Body of pancreas (tissue), 4 donors: Measurements from ENCODE around the gene MLNR. TPM values are rescaled to one million over a fixed set of nuclear protein-coding genes. Genes with fewer than 3 reads are reported as not detected.
A peak's percentile ranks its signal among the peaks of the same experiment; 100 is the strongest.

Experiments
- ATAC-seq: fragments of 150-250 bp; one replicate; pipeline ENCODE4 v1.9.1; 2016
- DNase-seq, 4 donors: peaks; one replicate each; pipeline ENCODE4 v3.0.0-alpha.2; 2019
- H3K27ac ChIP-seq, 4 donors: fragments of 200-600 bp; sonication (generic); 1 replicate in 3 of 4; 2 replicates in 1 of 4; pipeline versions ENCODE4 v1.5.1 to v1.6.1; 2016 to 2019; ENCODE audit warnings: mild to moderate bottlenecking in 1 of 4, mixed read lengths in 1 of 4, moderate library complexity in 1 of 4
- H3K27me3 ChIP-seq, 2 donors: fragments of 200-600 bp; sonication (generic); one replicate each; pipeline ENCODE4 v1.6.0; 2016; ENCODE audit warnings: mild to moderate bottlenecking in 1 of 2
- H3K36me3 ChIP-seq, 2 donors: fragments of 200-600 bp; sonication (generic); replicated peaks in 1 of 2; 2 replicates each; pipeline ENCODE4 v1.5.1; 2016; ENCODE audit warnings: low read depth in 2 of 2; ENCODE audit not compliant: insufficient read depth in 1 of 2
- H3K4me1 ChIP-seq: fragments of 200-600 bp; sonication (generic); one replicate; pipeline ENCODE4 v1.6.0; 2016
- H3K4me3 ChIP-seq, 2 donors: fragments of 200-600 bp; sonication (generic); 1 replicate in 1 of 2; 2 replicates in 1 of 2; pipeline ENCODE4 v1.5.1; 2016 to 2019
- H3K9me3 ChIP-seq, 3 donors: fragments of 200-600 bp; sonication (generic); 1 replicate in 2 of 3; 2 replicates in 1 of 3; pipeline ENCODE4 v1.5.1; 2016
- POLR2A ChIP-seq, 3 donors: fragments of 450-650 bp; IDR thresholded peaks; one replicate each; pipeline ENCODE4 v1.6.1; 2016; ENCODE audit warnings: antibody characterized with exemption in 3 of 3, mild to moderate bottlenecking in 2 of 3
- WGBS, 2 donors: methylation state at CpG; one replicate each; pipeline ENCODE4 v1.1.5; 2017; 5-methylcytosine and 5-hydroxymethylcytosine counted together
- intact Hi-C: fragments of 100-400 bp; cut with DNase I; formaldehyde crosslinking; loops from one replicate; pipeline ENCODE4 v1.15.1; 2023
- total RNA-seq, 2 donors: library from RNA; depleted of rRNA; stranded (reverse); fragments of >200 nt; gene quantifications; one replicate each; pipeline ENCODE4 v1.1.0, GENCODE V29; 2016
- TF ChIP-seq, protein P1 (sequence below), 7 experiments: fragments of 450-650 bp in 4 of 7; fragments of 200-600 bp in 3 of 7; sonication (generic) in 3 of 7; IDR thresholded peaks; one replicate each; pipeline ENCODE4 v1.5.1; 2016 to 2019; ENCODE audit warnings: antibody characterized with exemption in 7 of 7

The MLNR gene
- total RNA-seq, 2 donors from 2014 or later: not detected

DNA sequence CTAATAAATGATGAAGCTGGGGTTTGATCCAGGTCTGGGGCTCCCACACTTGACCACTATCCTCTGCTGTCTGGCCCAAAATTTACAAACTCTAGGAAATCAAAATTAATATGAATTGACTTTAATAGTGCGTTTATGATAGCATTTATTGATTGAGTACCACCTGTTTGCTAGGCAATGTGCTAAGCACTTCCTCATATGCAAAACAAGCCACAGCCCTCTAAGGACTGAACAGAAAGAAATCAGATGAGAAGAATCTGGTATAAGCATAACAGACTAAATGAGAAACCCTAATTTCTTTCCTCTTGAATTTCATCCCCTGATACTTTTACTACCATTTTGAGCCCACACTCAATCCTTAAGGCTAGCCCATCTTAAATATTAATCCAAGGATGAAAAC is 6.6 kb upstream of the MLNR start:
- no peak for ATAC-seq
- no peak overlapping the region for H3K27ac ChIP-seq
- H3K4me3 ChIP-seq: no peak overlapping the region
- peaks cover 6% of the 10 kb centered on the region for H3K4me1 ChIP-seq
- DNase-seq: no peak
- TF ChIP-seq POLR2A (IDR thresholded peaks at IDR 0.05): no peak
- TF ChIP-seq, protein P1, sequence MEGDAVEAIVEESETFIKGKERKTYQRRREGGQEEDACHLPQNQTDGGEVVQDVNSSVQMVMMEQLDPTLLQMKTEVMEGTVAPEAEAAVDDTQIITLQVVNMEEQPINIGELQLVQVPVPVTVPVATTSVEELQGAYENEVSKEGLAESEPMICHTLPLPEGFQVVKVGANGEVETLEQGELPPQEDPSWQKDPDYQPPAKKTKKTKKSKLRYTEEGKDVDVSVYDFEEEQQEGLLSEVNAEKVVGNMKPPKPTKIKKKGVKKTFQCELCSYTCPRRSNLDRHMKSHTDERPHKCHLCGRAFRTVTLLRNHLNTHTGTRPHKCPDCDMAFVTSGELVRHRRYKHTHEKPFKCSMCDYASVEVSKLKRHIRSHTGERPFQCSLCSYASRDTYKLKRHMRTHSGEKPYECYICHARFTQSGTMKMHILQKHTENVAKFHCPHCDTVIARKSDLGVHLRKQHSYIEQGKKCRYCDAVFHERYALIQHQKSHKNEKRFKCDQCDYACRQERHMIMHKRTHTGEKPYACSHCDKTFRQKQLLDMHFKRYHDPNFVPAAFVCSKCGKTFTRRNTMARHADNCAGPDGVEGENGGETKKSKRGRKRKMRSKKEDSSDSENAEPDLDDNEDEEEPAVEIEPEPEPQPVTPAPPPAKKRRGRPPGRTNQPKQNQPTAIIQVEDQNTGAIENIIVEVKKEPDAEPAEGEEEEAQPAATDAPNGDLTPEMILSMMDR (IDR thresholded peaks at IDR 0.05): no peak
- H3K27me3 ChIP-seq: no peaks in the 10 kb centered on the region
- H3K36me3 ChIP-seq: peaks cover 0 to under 1% of the 10 kb centered on the region in 2 donors
- 17 to 32% methylated on average over 1 of the region's 1 CpG for WGBS, 2 donors
- no peaks in the 10 kb centered on the region for H3K9me3 ChIP-seq
- intact Hi-C loops: no loop called here

DNA sequence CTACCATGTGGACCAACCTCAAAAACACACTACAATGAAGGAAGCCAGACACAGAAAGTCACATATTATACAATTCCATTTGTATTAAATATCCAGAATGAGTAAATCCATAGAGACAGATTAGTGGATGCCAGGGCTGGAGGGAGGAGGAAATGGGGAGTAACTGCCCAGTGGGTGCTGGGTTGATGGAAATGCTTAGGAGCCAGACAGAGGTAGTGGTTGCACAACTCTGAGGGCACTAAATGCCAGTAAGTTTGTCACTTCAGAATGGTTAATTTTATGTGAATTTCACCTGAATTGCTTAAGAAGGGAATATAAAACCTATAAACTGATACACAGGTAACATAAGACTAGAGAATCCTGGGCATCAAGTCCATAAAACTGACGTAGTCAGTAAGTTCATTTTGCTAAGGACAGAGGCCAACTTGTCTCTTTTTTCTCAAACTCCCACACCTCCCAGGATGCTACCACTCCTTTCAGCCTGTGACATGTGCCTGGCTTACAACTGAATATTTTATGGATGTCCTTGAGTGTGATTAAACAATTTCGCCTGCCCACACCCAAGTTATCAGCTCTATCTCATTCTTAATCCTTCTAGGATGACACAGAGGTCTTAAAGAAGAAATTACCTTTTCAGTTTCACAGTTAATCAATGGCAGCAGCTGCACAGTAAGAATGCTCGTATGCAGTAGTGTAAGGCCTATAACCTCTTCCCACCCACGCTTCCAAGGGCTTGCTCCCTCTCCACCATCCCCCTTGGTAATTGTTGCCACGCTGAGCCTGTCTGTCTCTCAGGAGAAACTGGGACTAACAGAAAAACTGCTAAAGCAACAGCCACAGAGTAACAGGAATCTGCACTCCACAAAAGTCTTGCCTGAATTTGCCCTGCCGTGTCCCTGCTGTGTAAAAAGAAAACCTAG is 5.9 kb upstream of the MLNR start:
- DNase-seq: no peak
- WGBS, 2 donors: 42 to 59% methylated on average over 6 of the region's 6 CpGs
- H3K27me3 ChIP-seq: peaks cover 0 to 6% of the 10 kb centered on the region in 2 donors
- no peaks in the 10 kb centered on the region for H3K36me3 ChIP-seq
- H3K4me1 ChIP-seq: peaks cover 6% of the 10 kb centered on the region
- no peak overlapping the region for H3K4me3 ChIP-seq
- ATAC-seq: no peak
- no peaks in the 10 kb centered on the region for H3K9me3 ChIP-seq
- no peak for TF ChIP-seq POLR2A (IDR thresholded peaks at IDR 0.05)
- TF ChIP-seq, protein P1 (IDR thresholded peaks at IDR 0.05): no peak
- no peak overlapping the region for H3K27ac ChIP-seq
- intact Hi-C loops: no loop called here

DNA sequence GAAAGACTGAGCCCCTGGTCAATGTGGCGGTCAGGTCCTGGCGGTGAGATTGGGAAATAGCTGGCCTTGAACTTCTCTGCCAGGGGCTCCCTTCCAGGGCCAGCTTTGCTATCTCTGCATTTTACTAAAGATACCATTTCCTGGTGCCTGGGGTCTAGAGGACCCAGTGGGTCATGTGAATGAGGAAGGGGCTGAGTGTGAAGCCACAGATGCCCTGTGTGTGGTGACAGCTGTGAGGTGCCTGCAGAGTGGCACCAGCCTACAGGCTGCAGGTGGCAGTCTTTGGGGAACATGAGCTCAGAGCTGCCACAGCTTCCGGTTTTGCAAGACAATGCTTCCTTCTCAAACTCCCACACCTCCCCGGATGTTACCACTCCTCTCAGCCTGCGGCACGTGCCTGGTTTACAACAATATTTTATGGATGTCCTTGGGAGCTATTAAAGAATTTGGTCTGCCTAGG is 5.2 kb upstream of the MLNR start:
- Histone ChIP-seq H3K27ac (no peak overlapping the region), H3K4me1 (peaks cover 11% of the 10 kb centered on the region), H3K36me3 (no peaks in the 10 kb centered on the region), H3K4me3 (no peak overlapping the region), H3K27me3 (peaks cover 0 to 13% of the 10 kb centered on the region in 2 donors), H3K9me3 (no peaks in the 10 kb centered on the region)
- ATAC-seq (peak; percentile 64), DNase-seq (peak; percentile 29 to 55 (median 37))
- TF ChIP-seq POLR2A (IDR thresholded peaks at IDR 0.05): no peak
- TF ChIP-seq, protein P1 (IDR thresholded peaks at IDR 0.05): peak in 3 of 7 experiments; percentile 8 to 33 (median 21)
- intact Hi-C loops: no loop called here
- 33 to 38% methylated on average over 6 of the region's 6 CpGs for WGBS, 2 donors

DNA sequence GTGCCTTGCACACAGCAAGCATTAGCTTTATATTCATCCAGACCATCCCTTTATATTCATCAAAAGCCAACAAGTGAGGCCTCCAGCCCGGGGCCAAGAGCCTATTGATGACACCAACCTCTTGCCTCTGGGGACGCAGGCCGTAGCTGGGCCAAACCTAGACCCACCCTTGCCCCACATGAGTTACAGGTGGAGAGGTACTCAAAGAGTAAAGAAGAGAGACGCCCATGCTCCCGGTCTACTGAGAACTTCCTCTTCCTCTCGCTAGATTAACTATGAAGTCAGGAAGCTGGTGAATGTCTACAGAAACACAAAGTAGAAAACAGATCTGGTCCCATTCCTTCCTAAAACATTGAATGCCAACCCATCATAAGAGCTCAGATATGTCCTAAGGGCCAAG is 3.8 kb upstream of the MLNR start:
- H3K4me3 ChIP-seq: no peak overlapping the region
- no peaks in the 10 kb centered on the region for H3K9me3 ChIP-seq
- no peak for ATAC-seq
- DNase-seq: no peak
- H3K27ac ChIP-seq: no peak overlapping the region
- WGBS, 2 donors: 83 to 96% methylated on average over 6 of the region's 6 CpGs
- peaks cover 24% of the 10 kb centered on the region for H3K4me1 ChIP-seq
- no peak for TF ChIP-seq POLR2A (IDR thresholded peaks at IDR 0.05)
- TF ChIP-seq, protein P1 (IDR thresholded peaks at IDR 0.05): no peak
- H3K27me3 ChIP-seq: peaks cover 8 to 27% of the 10 kb centered on the region in 2 donors
- intact Hi-C loops: no loop called here
- H3K36me3 ChIP-seq: no peaks in the 10 kb centered on the region
